Stimulated activated CD8-positive, alpha-beta memory T cell treated with anti-CD3 and anti-CD28 coated beads, Interleukin-4, amount 100 ng/mL, for 1 hour (primary cell): ENCODE results near the gene FARP2.
"Not testable (repeated sequence)": the region's sequence is repeated elsewhere in the genome, so short reads cannot be mapped to it uniquely, and the experiment has no call there.

Source experiments
- DNase-seq, 2 donors: peaks; one replicate each; pipeline ENCODE4 v3.0.0-alpha.2; 2020; ENCODE audit warnings: low read depth in 2 of 2, low spot score in 1 of 2

FARP2 gene

DNA sequence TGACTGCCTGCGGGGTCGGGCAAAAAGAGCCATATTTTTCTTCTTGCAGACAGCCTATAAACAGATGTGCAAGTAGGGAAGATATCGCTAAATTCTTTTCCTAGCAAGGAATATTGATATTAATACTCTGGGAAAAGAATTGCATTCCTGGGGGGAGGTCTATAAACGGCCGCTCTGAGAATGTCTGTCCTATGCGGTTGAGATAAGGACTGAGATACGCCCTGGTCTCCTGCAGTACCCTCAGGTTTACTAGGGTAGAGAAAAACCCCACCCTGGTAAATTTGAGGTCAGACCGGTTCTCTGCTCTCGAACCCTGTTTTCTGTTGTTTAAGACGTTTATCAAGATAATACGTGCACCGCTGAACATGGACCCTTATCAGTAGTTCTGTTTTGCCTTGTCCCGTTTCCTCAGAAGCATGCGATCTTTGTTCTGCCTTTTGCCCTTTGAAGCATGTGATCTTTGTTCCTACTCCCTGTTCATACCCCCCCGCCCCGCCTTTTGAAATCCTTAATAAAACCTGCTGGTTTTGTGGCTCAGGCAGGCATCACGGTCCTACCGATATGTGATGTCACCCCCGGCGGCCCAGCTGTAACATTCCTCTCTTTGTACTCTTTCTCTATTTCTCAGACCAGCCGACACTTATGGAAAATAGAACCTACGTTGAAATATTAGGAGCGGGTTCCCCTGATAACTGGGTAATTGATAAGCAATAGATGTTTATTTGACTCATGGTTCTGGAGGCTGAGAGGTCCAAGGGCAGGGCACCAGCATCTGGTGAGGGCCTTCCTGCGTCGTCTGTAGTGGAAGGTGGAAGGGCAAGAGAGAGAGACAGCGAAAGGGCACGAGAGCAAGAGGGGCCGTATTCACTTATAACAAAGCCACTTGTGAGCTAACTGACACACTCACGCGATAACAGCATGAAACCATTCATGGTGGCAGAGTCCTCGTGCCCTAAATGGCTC lies 170.0 kb downstream of the FARP2 start:
- DNase-seq = not testable (repeated sequence)

DNA sequence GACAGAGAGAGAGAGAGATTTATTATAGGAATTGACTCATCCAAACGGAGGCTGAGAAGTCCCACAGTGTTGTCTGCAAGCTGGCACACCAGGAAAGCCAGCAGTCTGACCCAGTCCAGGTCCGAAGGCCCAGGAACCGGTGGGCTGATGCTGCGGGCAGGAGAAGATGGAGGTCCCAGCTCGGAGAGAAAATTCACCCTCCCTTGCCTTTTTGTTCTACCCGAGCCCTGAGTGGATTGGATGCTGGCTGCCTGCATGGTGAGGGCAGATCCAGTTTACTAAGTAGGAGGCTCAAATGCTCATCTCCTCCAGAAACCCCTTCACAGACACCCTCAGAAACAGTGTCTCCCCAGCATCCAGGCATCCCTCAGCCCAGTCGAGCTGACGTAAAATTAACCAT lies 174.5 kb downstream of the FARP2 start:
- DNase-seq = no peak

DNA sequence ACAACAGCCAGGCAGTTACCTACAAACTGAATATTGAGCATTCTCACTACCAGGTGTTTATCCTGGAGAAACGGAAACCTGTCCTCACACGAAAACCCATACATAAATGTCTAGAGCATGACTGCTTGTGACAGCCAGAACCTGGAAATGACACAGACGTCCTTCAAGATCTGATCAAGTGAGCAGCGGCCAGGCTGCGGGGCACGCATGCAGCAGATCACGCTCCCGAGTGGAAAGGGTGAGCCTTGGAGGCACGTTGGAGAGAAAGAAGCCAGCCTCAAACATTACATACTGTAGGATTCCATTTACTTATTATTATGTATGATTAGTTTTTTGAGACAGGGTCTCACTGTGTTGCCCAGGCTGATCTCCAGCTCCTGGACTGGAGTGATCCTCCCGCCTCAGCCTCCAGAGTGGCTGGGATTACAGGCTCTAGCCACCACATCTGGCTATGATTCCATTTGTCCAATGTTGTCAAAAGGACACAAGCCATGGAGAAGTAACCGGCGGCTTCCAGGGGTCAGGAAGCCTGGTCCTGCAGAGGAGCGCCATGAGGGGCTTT lies 175.2 kb downstream of the FARP2 start:
- DNase-seq = no peak

DNA sequence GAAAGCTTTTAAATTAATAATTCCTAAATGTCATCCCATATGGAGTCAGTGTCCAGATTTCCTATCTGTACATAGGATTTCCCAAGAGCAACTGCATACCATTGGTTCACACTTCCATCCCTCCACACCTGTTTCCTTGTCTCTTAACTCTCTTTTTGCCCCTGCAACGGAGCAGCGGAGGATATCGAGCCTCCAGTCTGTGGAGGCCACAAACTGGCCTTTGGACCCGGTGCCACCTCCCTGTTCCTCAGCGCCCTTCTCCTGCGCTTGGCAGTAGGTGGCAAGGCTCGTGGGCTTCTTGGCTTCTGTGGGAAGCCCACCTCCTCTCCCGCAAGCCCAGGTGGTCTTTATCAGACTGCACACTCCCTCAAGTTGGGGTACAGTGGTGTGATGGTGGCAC lies 176.1 kb downstream of the FARP2 start:
- DNase-seq = no peak

DNA sequence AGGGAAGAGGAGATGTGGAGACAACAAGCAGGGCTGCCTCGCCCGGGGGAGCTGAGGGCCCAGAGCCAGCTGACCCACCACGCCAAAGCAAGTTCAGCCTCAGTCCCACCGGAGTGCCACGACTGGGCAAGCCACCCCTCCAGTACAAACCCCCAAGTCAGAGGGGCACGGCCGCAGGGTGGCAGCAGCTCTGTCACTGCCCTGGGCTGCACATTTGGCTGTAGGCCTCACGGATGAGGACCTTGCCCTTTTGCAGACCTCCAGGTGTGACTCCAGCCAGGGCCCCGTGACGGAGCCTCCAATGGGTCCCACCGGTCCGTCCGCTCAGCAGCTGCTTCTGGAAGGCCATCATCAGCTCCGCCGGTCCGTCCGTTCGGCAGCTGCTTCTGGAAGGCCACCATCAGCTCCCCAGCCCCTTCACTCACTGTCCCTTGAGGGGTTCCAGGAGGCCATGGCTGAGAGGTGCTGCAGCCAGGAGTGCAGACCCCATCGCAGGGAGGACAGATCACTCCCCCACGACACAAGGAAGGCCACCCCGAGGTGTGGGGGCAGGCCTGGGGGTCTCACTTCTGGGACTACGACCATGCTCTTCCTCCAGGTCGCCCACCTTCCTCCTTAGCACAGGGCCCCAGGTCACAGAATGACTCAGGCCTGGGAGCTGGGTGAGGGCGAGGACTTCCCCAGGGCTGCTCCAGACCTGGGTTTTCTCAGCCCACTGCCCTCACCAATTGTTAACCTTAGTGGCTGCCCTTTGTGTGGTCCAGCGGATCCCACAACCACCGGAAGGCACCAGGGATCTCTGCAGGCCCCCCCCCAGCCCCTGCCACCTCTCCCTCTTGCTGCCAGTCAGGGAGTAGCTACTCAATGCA lies 176.9 kb downstream of the FARP2 start:
- DNase-seq = no peak

DNA sequence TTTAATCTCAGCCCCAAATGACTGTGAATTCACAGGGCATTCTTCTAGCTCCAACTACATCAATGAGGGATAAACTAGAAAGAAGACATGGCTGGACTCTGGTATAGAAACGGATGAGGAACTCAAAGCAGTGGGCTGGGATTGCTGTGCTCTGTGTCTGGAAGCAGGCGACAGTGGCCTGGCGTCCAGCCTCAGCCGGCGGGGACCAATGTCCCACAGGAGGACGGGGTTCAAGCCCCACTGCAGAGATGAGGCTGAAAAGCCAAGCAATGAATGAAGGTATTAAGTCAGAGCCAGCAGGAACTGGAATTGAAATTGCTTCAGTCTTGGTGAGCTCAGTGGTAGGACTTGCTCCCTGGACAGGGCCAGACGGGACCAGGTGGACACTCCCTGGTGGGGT lies 178.2 kb downstream of the FARP2 start:
- DNase-seq = no peak

DNA sequence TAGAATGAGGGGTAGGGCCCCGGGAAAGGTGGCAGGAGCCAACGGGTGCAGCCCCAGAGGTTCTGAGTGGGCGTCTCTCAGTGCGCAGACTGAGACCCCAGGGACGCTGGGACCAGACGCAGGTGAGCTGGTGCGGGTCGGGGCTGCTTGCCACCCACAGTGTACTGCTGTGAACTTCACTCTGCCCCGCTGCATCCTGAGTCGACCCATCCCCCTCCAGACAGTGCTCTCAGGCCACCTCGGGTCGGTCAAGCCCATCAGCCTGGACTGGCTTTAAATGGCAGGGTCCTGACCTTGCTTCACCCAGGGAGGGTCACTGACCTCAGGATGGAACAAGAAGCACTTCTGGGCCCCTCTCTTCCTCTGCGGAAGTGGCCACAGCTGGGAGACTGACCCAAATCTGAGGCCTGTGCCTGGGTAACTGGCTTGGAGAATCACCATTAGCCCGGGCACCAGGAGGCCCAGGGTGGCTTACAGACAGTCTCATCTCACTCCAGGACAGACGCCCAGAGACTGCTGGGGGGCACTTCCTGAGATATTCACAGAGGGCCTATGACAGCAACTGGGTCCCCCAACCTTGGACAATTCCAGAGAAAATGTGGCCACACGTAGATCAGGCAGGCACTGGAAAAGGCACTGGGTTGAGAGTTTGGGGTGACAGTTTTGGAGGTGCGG lies 178.8 kb downstream of the FARP2 start:
- DNase-seq = no peak

DNA sequence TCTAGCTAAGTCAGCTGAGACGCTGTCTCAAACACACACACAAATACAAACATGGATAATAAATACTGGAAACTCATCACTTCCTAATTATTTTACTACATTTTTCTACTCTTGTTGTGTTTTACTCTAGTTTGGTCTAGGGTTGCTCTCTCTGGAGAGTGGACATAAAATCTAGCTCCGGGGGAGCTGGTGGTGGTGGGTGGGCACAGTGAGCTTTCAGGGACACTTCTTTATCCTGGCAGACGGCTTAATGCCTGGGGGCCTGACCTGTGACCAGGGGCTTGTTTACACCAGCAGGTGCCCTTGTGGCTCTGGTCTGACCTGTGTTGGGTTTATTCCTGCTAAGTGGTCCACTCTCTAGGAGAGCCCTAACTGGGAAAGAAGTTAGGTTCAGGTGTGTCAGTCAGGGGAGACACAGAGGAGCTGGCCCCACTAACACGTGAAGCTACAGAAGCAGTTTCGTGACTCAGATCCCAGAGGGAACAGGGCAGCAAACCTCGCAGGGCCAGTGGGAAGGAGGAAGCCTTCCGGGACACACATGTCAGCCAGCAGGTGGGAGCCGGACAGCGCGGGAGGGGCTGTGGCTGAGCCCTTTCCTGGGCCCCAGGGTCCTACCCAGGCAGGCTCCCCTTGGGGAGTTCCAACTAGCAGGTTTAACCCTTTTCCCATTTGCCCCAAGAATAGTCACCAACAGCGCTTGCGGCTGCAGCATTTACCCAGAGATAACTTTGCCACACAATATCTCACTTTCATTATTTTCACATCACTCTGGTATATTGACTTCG lies 180.0 kb downstream of the FARP2 start:
- no peak for DNase-seq

DNA sequence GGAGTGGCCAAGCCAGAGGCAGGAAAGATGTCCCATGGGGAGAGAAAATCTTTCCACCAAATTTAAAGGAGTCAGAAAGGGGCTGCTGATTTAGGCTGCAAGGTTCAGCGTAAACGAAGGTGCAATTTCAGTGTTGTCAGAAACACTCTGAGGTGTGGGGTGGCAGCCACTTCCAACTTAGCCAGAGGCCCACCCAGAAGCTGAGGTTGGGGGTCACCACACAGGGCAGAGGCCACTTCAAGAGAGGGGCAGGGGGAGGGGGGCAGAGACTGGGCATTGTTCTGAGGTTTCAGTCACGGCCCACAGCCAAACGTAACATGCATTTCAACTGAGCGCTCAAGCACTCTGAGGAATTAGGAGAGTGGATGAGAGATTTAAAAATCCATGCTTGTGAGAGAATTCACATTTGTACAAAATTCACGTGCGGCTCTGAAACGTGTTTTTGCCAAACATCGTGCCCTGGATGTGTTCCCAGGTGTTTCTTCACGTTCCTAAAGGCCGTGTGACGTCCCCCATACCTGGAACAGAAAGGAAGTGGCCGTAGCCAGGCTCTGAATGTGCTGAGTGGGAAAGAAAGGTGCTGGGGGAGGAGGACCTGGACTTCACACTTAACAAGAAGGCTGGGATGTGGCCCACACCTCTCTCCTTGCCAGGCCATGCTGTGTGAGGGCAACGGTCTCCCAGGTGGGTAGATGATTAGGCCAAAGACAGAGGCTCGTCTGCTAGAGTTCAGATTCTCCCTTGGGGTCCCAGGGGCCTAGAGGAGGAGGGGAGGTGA lies 182.9 kb downstream of the FARP2 start:
- DNase-seq = no peak

DNA sequence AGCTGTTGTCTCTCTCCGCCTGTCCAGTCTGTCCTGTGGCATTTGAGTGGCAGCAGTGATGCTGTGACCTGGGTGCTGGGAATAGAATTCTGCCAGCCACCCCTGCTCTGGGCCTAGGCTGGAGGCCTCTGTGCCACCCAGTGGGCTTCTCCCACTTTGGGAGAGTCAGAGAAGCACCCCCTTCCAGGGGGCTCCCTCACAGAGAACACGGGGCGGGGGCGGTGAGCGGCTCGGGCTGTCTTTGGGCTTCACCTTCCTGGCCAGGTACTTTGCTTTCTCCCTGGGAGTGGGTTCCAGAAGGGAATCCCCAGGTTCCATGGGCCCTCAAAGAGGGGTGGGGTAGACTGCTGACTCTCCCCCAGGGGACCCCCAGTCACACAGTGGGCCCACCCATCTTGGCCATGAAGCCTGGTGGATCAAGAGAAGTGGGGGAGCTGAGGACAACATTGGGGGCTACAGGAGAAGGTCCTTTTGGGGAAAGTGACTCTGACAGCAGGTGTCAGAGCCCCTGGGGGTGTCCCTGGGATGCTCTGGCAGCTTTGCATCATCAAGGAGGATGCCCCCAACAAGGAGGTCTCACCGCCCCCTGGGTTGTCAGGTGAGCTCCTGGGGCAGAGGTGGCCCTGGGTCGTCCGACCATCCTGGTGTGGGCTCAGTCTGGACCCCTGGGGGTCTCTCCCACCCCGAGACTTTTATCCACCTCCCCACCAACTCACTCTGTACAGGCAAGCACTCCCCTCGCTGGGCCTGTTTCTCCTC lies 183.7 kb downstream of the FARP2 start:
- DNase-seq = no peak

DNA sequence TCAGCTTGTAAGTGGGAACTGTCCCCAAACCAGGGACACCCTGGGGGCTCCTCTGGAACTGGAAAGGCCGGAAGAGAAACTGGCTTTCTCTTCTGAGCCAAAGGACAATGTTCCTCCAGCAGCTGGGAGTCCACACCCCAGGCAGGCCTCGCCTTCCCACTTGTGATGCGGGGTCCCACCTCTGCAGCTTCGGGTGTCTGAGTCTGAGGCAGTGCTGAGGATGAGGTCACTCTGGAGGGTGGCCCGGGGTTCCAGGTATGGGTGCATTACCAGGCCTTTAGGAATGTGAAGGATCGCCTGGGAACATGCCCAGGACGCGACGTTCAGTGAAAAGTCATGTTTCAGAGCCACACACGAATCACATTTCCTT lies 184.3 kb downstream of the FARP2 start:
- DNase-seq = no peak

DNA sequence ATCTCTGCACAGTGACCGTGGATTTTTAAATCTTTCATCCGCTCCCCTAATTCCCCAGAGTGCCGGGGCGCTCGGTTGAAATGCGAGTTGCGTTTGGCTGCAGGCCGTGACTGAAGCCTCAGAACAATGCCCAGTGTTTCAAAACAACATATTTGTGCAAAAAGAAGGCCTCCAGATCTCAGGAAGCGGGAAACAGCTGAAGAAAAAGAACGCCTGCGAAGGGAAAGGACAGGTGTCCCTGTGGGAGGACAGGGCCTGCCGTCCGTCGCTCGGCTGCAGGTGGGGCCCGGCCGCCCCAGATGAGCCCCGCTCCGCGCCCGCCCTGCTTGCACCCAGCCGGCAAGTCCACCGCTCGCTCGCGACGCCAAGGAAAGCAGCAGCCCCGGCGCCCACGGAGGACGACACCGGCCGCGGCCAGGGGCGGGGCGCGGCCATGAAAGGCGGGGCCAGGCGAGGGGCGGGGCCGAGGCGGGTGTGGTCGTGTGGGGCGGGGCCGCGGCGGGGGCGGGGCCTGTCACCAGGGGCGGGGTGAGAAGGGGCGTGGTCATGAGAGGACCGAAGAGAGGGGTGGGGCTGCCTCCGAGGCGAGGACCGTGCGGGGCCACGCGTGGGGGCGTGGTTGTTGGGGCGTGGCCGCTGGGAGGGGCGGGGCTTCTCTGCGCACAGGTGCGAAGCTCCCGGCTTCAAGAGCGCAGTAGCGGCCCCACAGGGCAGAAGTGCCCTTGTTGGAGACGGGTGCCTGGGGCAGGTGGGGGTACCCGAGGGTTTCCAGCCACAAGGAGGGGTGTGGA lies 184.9 kb downstream of the FARP2 start:
- peak; percentile 16 to 37 for DNase-seq

DNA sequence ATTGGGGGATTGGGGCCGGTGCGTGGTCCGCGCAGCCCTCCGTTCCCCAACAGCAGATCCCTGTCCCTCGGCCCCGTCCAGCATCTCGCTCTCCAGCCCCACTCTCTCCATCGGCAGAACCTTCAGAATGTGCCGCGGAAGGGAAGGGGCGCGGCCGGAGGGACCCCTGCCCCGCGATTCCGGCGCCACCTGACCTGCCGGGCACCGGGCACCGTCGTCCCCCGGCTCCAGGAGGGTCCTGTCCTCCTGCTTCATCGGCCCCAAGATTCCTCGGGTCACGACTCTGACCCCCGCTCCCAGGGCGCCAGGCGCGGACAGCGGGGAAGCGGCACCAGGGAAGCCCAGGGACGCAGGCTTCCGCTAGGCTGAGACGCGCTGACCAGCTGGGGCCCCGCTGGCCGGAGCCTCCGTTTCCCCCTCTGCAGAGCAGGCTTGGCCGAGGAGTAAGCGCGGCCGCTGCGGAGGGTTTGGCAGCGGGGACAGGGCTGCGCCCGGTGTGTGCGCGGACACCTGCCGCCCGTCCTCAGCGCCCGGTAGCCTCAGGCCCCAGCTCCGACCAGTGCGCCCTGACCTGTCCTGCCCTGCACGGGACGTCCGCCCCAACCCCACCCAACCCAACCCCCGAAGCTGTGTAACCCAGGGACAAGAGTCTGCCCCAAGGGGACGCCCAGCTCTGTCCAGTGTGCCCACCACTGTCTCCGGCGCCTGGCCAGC lies 185.6 kb downstream of the FARP2 start:
- no peak for DNase-seq

DNA sequence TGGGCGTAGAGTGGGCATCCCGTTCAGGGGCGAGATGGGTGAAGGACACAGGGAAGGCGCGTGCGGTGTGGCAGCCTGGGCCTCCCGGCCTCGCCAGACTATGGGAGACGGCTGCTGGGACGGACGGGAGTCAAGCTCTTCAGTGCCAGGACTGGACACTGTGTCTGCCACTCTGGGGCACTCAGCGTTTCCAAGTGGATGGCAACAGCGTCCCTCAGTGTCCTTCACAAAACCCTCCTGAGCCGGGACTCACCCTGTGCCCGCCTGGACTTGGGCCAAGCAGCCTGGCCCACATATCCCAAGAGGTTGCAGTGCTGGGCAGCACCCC lies 186.2 kb downstream of the FARP2 start:
- DNase-seq = no peak
